OCI-LY3 (cell line): ENCODE results near the gene CACNA1C.

Source experiments
- H2AFZ ChIP-seq: fragments of 200-600, 300-600 bp; shearing (Covaris generic); 2 replicates; pipeline ENCODE4 v1.6.0; 2014; ENCODE audit warnings: antibody characterized with exemption, low read depth, low read length
- H3K27ac ChIP-seq: fragments of 200-600, 300-600 bp; sonication (generic); 2 replicates; pipeline ENCODE4 v1.5.1; 2014; ENCODE audit warnings: mild to moderate bottlenecking, low read length, moderate library complexity, mixed read lengths
- H3K27me3 ChIP-seq: fragments of 200-600, 300-600 bp; sonication (generic); 2 replicates; pipeline ENCODE4 v1.6.1; 2014; ENCODE audit warnings: low read depth, low read length, mixed read lengths
- H3K36me3 ChIP-seq: fragments of 200-600, 300-600 bp; sonication (generic); replicated peaks from 2 replicates; pipeline ENCODE3; 2014; ENCODE audit warnings: low read depth, low read length, mixed read lengths
- H3K4me1 ChIP-seq: fragments of 300-600, 200-600 bp; sonication (generic); 2 replicates; pipeline ENCODE4 v1.6.1; 2014; ENCODE audit warnings: low read length, mixed read lengths
- H3K4me2 ChIP-seq: fragments of 200-600, 300-600 bp; sonication (generic); 2 replicates; pipeline ENCODE4 v1.6.1; 2014; ENCODE audit warnings: low read length, mixed read lengths
- H3K4me3 ChIP-seq: fragments of 300-600, 200-600 bp; sonication (generic); 2 replicates; pipeline ENCODE4 v1.5.1; 2014; ENCODE audit warnings: antibody characterized with exemption, mild to moderate bottlenecking, low read length, moderate library complexity
- H3K79me2 ChIP-seq: fragments of 300-600, 200-600 bp; shearing (Covaris generic); 2 replicates; pipeline ENCODE4 v1.6.1; 2014; ENCODE audit warnings: mild to moderate bottlenecking, low read length, mixed read lengths
- H3K9ac ChIP-seq: fragments of 300-600, 200-600 bp; shearing (Covaris generic); 2 replicates; pipeline ENCODE4 v1.6.0; 2014; ENCODE audit warnings: mild to moderate bottlenecking, low read length, moderate library complexity
- H3K9me3 ChIP-seq: fragments of 200-600, 300-600 bp; shearing (Covaris generic); 2 replicates; pipeline ENCODE4 v1.6.1; 2014; ENCODE audit warnings: low read length, mixed read lengths; ENCODE audit not compliant: insufficient read depth
- H4K20me1 ChIP-seq: fragments of 200-600, 300-600 bp; sonication (generic); 2 replicates; pipeline ENCODE4 v1.6.1; 2016; ENCODE audit warnings: low read length, mixed read lengths; ENCODE audit not compliant: insufficient read depth
- CTCF ChIP-seq: fragments of 200-600, 300-600 bp; sonication (generic); IDR thresholded peaks from 2 replicates; pipeline ENCODE4 v1.5.1; 2014; ENCODE audit warnings: antibody characterized with exemption, low read length, low read depth
- EZH2phosphoT487 ChIP-seq: fragments of 200-600 bp; shearing (Covaris generic); IDR thresholded peaks from 2 replicates; pipeline ENCODE4 v1.6.1; 2018; ENCODE audit warnings: antibody characterized with exemption, mixed run types, low read depth

CACNA1C gene

GRCh38 chr12:2341051-2341751 lies 288.4 kb downstream of the CACNA1C start:
- Histone ChIP-seq H4K20me1 (no peaks in the 10 kb centered on the region), H3K36me3 (no peaks in the 10 kb centered on the region), H3K4me3 (no peak overlapping the region), H3K9me3 (no peaks in the 10 kb centered on the region), H3K27ac (no peak overlapping the region), H3K27me3 (peaks cover 43% of the 10 kb centered on the region), H2AFZ (no peak overlapping the region), H3K9ac (no peak overlapping the region), H3K4me1 (no peaks in the 10 kb centered on the region), H3K79me2 (no peaks in the 10 kb centered on the region), H3K4me2 (no peak overlapping the region)
- no peak for TF ChIP-seq CTCF
- no peak for TF ChIP-seq EZH2phosphoT487

DNA sequence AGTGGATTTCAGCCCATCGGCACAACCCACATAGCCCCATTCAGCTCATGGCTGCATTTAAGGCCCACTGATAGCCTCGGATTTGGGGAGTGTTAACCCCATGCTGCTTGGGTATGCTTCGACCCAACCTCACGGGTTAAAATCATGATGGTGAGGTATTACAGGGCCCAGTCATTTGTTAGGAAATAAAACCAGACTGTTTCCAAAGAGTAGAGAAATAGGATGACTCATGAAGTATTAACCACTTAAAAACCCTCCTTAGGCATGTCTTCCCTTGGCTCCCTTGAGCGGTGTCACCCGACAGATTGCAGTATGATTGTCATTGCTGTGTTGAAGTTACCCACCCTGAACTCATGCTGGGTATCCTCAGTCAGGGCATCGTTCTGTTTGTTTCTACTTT lies 289.1 kb downstream of the CACNA1C start:
- Histone ChIP-seq H3K4me3 (no peak overlapping the region), H2AFZ (no peak overlapping the region), H3K4me1 (no peaks in the 10 kb centered on the region), H3K9me3 (no peaks in the 10 kb centered on the region), H3K9ac (no peak overlapping the region), H3K79me2 (no peaks in the 10 kb centered on the region), H3K4me2 (no peak overlapping the region), H3K27ac (no peak overlapping the region), H3K27me3 (peaks cover 47% of the 10 kb centered on the region), H3K36me3 (no peaks in the 10 kb centered on the region), H4K20me1 (no peaks in the 10 kb centered on the region)
- no peak for TF ChIP-seq CTCF
- no peak for TF ChIP-seq EZH2phosphoT487

DNA sequence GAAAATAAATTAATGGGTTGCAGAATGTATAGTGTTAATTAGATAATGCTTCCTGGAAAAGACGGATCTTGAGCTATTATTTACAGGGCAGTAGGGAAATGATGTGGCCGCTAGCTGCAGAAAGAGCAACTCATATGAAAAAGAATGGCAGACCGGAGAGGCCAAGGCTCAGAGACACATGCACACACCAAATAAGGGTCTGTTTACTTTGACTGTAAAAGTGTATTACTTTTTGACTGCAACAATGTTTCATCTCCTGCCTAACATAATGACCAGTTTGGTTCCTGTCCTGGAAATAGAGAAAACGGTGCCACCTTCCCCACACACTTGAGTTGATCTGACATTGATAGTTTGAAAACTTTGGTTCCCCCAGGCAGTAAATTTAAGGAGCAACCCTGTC lies 290.9 kb downstream of the CACNA1C start:
- no peaks in the 10 kb centered on the region for H3K9me3 ChIP-seq
- H3K4me1 ChIP-seq = no peaks in the 10 kb centered on the region
- TF ChIP-seq CTCF (no peak), EZH2phosphoT487 (no peak)
- no peak overlapping the region for H3K4me2 ChIP-seq
- no peak overlapping the region for H3K9ac ChIP-seq
- H3K79me2 ChIP-seq = no peaks in the 10 kb centered on the region
- H4K20me1 ChIP-seq = no peaks in the 10 kb centered on the region; the same call in 1 of the 2 replicates
- H3K36me3 ChIP-seq = no peaks in the 10 kb centered on the region
- H3K27me3 ChIP-seq = peaks cover 35% of the 10 kb centered on the region
- H3K4me3 ChIP-seq = no peak overlapping the region
- no peak overlapping the region for H2AFZ ChIP-seq
- H3K27ac ChIP-seq = no peak overlapping the region

GRCh38 chr12:2344476-2344875 lies 291.7 kb downstream of the CACNA1C start:
- Histone ChIP-seq H3K79me2 (no peaks in the 10 kb centered on the region), H3K4me2 (no peak overlapping the region), H2AFZ (no peak overlapping the region), H3K27ac (no peak overlapping the region), H3K27me3 (peaks cover 41% of the 10 kb centered on the region), H4K20me1 (no peaks in the 10 kb centered on the region; the same call in 1 of the 2 replicates), H3K4me3 (no peak overlapping the region), H3K36me3 (no peaks in the 10 kb centered on the region), H3K4me1 (no peaks in the 10 kb centered on the region), H3K9me3 (no peaks in the 10 kb centered on the region), H3K9ac (no peak overlapping the region)
- TF ChIP-seq CTCF (no peak), EZH2phosphoT487 (no peak)
